ENCODE measurements around the gene ADORA1.

Gene ADORA1

DNA sequence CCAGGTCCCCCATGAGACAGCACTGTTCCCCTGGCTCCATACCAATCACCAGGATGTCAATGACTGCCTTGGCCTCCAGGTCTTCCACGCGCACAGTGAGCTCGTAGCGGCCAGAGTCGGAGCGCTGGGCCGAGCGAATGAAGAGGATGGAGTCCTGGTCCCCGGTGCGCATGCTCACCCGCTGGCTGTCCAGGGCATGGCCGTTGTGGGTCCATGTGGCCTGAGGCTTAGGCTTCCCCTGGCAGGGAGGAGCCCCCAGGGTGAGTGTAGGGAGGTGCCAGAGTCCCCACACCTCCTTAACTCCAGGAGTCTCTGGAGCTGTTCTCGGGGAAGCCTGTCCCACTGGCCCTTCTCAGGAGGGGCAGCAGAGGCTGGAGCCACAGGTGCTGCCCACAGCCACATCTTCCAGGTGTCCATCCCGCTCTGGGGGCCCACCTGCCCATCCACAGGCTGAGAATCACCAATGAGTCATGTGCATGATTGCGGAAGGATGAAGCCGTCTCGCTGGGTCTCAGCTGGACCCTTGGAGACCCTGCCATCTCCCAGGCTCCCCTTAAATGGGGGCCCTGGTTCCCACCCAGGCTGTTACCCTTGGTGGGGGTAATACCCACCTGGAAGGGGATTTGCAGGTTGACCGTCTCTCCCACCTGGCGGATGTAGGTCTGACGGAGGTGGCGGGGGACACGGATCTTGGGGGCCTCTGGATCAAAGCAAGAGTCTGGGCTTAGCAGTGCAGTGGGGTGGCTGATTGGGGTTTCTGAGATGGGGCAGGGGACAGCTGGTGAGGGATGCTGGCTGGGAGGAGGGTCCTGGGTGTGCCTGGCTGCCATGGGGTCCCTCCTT, 44.0 kb downstream of the ADORA1 start:
- in situ Hi-C loops (cut with MboI; ENCODE audit: low sequenced_read_pairs): no loop called here

DNA sequence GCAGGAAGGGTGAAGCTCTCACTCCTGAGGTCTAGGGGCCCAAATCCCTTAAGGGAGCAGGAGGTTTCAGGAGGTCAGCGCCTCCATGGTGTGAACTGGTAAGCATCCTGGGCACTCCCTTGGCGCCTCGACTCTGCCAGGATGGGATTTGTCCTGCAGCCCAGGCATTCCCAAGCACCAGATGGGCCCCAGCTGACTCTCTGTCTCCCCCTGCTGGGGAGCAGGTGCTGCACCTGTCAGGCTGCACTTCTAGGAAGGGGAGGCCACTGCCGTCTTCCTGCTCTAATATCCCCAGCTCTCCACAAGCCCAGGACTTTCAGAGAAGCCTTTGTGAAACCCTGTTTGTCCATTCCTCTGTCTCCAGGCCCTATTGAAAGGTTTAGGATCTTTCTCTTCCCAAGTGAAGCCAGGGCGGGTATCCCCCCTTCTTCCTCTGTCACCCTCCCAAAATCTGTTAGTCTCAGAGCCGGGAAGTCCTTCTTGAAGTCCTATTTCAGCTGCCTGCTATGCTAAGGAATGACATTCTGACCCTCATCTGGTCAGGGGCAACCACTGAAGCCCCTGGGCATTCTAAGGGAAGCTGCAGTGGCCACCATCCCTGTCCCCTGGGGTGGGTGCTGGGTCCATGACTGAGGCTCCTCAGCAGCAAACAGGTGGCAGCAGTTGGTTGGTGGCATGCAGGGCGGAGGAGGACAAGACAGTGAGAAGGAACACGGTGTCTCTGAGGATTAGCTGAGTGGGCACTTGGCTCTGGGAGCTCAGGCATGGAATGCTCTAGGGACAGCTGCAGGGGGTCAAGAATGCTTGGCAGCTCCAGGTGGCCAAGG, 44.9 kb downstream of the ADORA1 start:
- in situ Hi-C loops (cut with MboI; ENCODE audit: low sequenced_read_pairs): no loop called here

DNA sequence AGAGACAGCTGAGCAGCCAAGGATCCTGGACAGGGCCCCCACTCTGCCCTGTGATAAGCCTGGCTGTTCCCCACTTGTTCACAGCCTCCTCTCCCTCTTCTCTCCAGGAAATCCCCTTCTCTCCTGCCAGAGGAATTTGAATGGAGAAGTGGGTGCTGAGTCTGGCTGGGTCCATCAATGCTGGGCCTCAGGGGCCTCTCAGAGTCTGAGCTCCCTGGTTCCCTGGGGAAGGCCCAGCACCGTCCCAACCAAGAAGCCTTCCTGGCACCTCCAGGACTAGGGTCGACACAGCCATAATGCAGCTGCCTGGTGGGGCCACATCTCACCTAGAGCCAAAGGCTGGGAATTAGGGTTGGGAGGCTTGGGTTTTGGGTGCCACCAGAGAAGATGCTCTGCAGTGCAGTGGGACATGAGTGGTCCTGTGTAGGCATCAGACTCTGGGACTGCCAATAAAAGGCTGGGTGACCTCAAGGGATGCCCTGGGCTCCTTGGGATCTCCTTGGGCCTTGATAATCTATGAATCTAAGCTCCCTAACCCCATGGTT, 45.6 kb downstream of the ADORA1 start:
- in situ Hi-C loops (cut with MboI; ENCODE audit: low sequenced_read_pairs): no loop called here

GRCh38 chr1:203173566-203173965, 46.0 kb downstream of the ADORA1 start:
- in situ Hi-C loops (cut with MboI; ENCODE audit: low sequenced_read_pairs): no loop called here

DNA sequence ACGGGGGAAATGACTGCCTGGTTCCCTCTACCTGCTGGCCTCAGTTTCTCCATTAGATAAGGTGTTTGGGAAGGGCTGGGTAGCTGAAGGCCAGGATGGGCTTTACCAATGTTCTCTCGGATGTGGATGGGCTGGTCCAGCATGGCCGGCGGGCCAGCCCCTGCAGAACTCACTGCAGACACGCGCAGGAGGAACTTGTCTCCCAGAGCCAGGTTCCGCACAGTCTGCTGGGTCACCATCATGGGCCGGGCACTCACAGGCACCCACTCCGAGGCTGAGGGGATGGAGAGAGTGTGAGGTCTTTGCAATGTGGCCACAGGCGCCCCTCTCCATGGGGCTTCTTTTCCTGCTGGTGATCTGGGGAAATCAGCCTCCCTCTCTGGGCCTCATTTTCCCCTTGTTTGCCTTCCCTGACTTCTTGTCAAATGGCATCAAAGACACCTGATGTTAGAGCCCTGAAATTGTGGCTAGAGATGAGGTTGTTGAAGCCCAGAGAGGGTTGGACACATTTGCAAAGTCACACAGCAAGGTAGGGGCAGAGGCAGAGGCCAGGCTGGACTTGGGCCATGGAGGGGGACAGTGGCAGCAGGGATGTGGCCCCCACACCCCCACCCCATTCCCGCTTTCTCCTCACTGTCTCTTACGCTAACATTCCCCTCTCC, 46.9 kb downstream of the ADORA1 start:
- in situ Hi-C loops (cut with MboI; ENCODE audit: low sequenced_read_pairs): no loop called here

- in situ Hi-C loops (cut with MboI; ENCODE audit: low sequenced_read_pairs): no loop called here
Measured at GRCh38 chr1:203175237-203175826, 47.8 kb downstream of the ADORA1 start, which contains the start of gene MYBPH. Gene MYBPH (minus strand): TSS chr1:203175826. CDS start chr1:203175755, 71 bp downstream.

GRCh38 chr1:203175827-203176241, 48.3 kb downstream of the ADORA1 start:
- in situ Hi-C loops (cut with MboI; ENCODE audit: low sequenced_read_pairs): no loop called here

DNA sequence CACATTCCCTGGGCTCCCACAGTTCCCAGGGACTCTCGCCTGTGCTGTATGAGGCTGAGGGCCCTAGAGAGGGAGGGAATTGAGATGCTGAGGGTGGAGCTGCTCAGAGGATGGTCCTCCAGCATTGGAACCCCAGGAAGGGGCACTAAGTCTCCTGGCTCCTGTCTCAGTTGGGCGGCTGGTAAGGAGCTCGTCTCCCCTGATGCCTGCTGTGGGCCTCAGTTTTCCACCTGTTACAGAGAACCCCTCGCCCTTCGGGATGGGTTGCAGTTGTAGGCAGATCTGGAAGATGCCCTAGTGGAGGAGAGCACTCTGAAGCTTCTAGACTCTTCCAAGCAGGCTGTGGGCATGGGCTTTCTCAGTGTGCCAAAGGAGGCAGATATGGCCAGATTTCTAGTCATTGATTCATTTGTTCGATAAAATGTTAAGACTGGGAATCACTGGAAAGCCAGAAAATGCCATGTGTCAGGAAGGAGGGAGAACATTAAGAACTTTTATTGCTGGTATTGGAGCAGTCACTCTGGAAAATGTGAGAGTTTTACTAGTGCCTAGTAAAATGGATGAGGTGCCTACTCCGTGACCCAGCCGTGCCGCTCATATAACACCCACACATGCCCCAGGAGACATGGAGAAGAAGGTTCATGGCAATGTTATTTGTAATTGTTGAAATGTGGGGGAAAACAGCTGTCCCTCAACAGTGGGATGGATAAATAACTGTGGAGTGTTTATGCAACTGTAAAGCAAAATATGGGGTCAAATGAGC, 48.9 kb downstream of the ADORA1 start:
- in situ Hi-C loops (cut with MboI; ENCODE audit: low sequenced_read_pairs): no loop called here

- in situ Hi-C loops (cut with MboI; ENCODE audit: low sequenced_read_pairs): no loop called here
Measured at GRCh38 chr1:203177036-203177405, 49.5 kb downstream of the ADORA1 start.

- in situ Hi-C loops (cut with MboI; ENCODE audit: low sequenced_read_pairs): no loop called here
Measured at GRCh38 chr1:203177470-203178039, 50.0 kb downstream of the ADORA1 start.

DNA sequence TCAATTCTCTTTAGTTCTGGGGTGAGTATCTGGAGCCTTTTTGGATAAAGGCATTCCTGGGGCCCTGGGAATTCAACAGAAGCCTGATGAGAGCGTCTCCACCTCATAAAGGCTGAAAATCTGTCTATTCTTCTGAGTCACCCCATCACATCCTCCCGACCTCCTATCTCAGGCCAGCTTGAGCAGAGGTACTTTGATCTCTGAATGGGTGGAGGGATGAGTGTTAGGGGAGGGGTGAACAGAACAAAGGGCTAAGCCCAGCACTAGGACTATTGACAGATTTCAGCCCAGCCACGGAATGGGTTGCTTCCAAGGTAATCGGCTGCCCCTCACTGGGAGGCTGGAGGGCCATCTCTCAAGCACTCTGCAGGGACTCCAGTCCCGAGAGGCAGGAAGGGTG, 50.6 kb downstream of the ADORA1 start:
- in situ Hi-C loops (cut with MboI; ENCODE audit: low sequenced_read_pairs): no loop called here

DNA sequence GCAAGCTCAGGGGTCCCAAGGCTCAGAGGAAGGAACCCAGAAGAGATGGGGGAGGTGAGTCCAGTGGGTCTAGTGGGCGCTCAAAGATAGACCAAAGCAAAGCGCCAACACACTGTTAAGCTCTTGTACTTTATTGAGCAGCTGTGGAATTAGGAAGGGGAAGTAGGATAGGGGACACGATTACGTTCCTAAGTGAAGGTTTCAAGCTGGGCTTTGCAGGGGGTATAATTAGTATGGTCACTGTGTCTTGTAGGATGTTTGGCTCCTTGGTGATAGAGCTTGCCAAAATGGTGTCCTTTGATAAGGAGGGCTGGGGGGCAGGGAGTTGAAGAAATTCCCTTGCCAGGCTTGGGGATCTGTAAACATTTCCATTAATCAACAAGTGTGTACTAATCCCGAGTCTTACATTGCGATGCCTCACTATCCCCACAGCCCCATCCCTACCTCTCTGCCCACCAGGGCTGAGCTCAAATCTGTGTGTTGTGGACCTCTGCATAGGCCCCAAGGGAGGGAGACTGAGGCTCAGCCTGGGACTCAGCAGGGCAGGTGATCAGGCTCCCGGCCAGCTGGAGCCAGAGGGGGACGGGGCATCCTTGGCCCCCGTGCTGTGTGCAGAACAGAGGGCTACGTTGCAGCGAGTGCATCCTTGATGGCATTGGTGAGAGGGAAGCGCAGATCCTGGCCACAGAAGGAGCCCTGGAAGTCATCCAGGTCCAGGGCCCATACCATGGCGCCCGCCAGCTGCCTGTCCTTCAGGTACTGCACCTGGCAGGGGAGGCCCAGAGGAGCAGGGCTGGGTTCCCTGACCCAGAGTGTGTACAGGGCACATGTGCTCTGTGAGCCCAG, 51.5 kb downstream of the ADORA1 start:
- in situ Hi-C loops (cut with MboI; ENCODE audit: low sequenced_read_pairs): no loop called here

GRCh38 chr1:203179667-203180005, 52.1 kb downstream of the ADORA1 start:
- in situ Hi-C loops (cut with MboI; ENCODE audit: low sequenced_read_pairs): no loop called here

DNA sequence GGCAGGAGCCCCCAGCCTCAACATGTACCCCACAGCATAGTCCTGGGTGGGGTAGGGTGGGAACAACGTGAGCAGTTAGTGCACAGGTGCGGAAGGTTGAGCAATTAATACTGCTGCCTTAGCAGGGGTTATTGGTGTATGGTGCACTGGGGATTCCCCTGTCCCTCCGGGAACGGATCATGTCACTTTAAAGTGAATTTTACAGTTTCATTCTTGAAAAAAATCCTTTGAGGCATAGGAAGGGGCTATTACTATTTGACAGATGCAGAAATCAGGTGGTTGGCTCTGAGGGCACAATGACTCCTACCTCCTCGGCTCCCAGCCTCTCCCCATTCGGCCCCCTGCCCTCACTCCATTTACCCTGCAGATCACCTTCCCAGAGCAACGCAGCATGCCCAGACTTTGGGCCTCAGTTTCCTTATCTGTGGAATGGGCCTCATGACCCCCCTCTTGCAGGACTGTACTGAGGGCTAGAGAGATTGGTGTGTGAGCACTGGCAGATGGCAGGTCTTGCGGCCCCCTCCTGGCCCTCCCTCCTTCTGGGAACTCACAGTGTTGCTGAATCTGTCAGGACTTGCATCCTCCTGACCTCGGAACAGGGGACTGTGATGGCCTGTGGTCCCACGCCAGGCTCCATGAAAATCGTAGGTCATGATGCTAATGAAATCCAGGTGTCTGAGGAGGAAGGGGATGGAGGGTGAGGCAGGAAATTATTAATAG, 53.2 kb downstream of the ADORA1 start:
- in situ Hi-C loops (cut with MboI; ENCODE audit: low sequenced_read_pairs): no loop called here

DNA sequence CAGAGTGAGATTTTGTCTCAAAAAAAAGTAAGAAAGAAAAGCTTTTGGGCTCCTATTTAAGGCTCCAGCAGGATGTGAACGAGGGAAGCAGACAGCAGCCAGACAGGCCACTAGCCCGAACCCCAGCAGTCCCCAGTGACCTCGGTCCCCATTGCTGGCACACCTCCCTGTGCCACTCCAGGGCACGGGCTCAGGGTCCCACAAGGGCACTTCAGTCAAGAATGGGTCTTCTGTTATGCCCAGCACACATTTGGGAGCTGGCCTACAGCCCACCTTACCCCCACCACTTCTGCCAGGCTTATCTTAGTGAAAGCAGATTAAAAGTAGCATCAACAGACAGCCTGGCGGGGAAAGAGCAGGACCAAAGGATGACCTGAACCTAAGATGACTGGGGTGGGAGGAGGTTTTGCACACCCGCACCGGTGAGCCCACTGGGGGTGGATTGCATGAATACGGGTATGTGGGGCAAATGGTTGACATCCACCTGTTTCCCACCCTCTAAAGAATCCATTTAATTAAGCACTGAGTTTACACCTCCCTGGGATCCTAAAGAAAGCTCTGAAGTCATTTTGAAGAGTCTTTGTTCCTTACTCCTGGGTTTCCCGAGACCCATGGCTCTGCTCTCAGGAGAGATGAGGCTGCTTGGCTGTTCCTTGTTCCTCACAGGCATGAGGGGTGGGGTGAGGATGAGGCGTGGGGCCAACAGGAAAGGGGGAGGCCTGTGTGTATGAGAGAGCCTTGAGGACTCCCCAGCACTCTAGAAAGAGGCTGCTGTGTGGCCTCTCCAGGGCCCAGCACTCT, 54.3 kb downstream of the ADORA1 start:
- in situ Hi-C loops (cut with MboI; ENCODE audit: low sequenced_read_pairs): no loop called here

GRCh38 chr1:203182387-203182953, 54.9 kb downstream of the ADORA1 start:
- in situ Hi-C loops (cut with MboI; ENCODE audit: low sequenced_read_pairs): no loop called here

GRCh38 chr1:203183828-203184227, 56.3 kb downstream of the ADORA1 start:
- in situ Hi-C loops (cut with MboI; ENCODE audit: low sequenced_read_pairs): no loop called here

All from HL-60/S4 (cell line).